Panc1 (cell line): ENCODE data around the gene MAPKAPK3. TPM values are rescaled to one million over a fixed set of nuclear protein-coding genes. Genes with fewer than 3 reads are reported as not detected.

ENCODE experiments used
- ATAC-seq: fragments of 200-7000 bp; cut with Tn5 transposase; 2 replicates; pipeline ENCODE4 v1.9.1; 2020; ENCODE audit warnings: mild to moderate bottlenecking, moderate library complexity
- BruUV-seq: library from RNA; stranded (reverse); fragments of 400-500 nt; replicated peaks from 2 replicates; lab custom pipeline; 2021; lab: Mats Ljungman, UMichigan
- CTCF ChIA-PET: fragments of 300-600 bp; sonication (Branson Sonifier 250); formaldehyde crosslinking; loops from one replicate; lab custom pipeline; 2022; ENCODE audit warnings: antibody characterized with exemption; lab: Charles Lee
- POLR2A ChIA-PET: fragments of 300-600 bp; sonication (Branson Sonifier 250); formaldehyde crosslinking; loops from one replicate; lab custom pipeline; 2022; ENCODE audit warnings: antibody characterized with exemption; lab: Charles Lee
- DNase-seq: peaks from one replicate; pipeline ENCODE4 v3.0.0-alpha.2; 2010; ENCODE audit warnings: low read depth, low spot score
- H3K27ac ChIP-seq: 2 replicates; pipeline ENCODE4 v1.5.1; 2011; ENCODE audit warnings: mild to moderate bottlenecking, low read length, inconsistent platforms
- H3K27me3 ChIP-seq: fragments of 200-500 bp; sonication (Bioruptor generic); 2 replicates; pipeline ENCODE4 v1.6.0; 2014; ENCODE audit warnings: low read length, inconsistent platforms; ENCODE audit not compliant: control insufficient read depth, insufficient read depth
- H3K36me3 ChIP-seq: fragments of 200-500 bp; sonication (Bioruptor generic); 2 replicates; pipeline ENCODE4 v1.5.1; 2014; ENCODE audit warnings: inconsistent platforms, mild to moderate bottlenecking, low read length, moderate library complexity; ENCODE audit not compliant: control insufficient read depth, insufficient read depth
- H3K4me1 ChIP-seq: 2 replicates; pipeline ENCODE4 v1.5.1; 2011; ENCODE audit warnings: inconsistent platforms, mild to moderate bottlenecking, low read length, moderate library complexity; ENCODE audit not compliant: control insufficient read depth, insufficient read depth
- H3K4me3 ChIP-seq, 2 experiments: 2 replicates each; pipeline ENCODE4 v1.5.1; 2011 to 2012; ENCODE audit warnings: low read depth in 2 of 2, low read length in 2 of 2, mild to moderate bottlenecking in 2 of 2, inconsistent platforms in 1 of 2, moderate library complexity in 1 of 2
- H3K9me3 ChIP-seq: fragments of 200-500 bp; sonication (Bioruptor generic); 2 replicates; pipeline ENCODE4 v1.5.1; 2014; ENCODE audit warnings: low read depth, mild to moderate bottlenecking, inconsistent platforms, low read length, moderate library complexity; ENCODE audit not compliant: control insufficient read depth, insufficient read depth
- POLR2AphosphoS5 ChIP-seq: IDR thresholded peaks from 2 replicates; pipeline ENCODE4 v1.6.1; 2012; ENCODE audit warnings: mild to moderate bottlenecking, low read depth, low read length, moderate library complexity
- SIN3A ChIP-seq: IDR thresholded peaks from 2 replicates; pipeline ENCODE4 v1.6.1; 2012; ENCODE audit warnings: low read depth, mild to moderate bottlenecking, low read length, moderate library complexity, borderline replicate concordance; ENCODE audit not compliant: insufficient read depth
- TCF7L2 ChIP-seq: IDR thresholded peaks from 2 replicates; pipeline ENCODE4 v1.6.1; 2011; ENCODE audit warnings: mild to moderate bottlenecking, low read depth, low read length, inconsistent platforms
- in situ Hi-C: cut with HindIII; loops from 2 replicates; pipeline ENCODE4 v1.10.0; 2016; ENCODE audit warnings: low sequenced_read_pairs, low pct_unique_long_range_greater_than_20kb
- intact Hi-C: fragments of 100-400 bp; cut with micrococcal nuclease; formaldehyde crosslinking; loops from one replicate; pipeline ENCODE4 v1.10.0; 2022; ENCODE audit not compliant: unreplicated experiment
- total RNA-seq: library from RNA; stranded (reverse); gene quantifications from one replicate; pipeline ENCODE4 v1.2.1, GENCODE V29; 2021; ENCODE audit not compliant: unreplicated experiment
- TF ChIP-seq, protein P1 (sequence below): fragments of 450-650 bp; IDR thresholded peaks from 2 replicates; pipeline ENCODE4 v1.5.1; 2017; ENCODE audit warnings: mild to moderate bottlenecking
- TF ChIP-seq, protein P2 (sequence below), 2 experiments: IDR thresholded peaks; 2 replicates each; pipeline ENCODE4 v1.6.1; 2011 to 2012; ENCODE audit warnings: low read depth in 2 of 2, control low read depth in 1 of 2, low read length in 1 of 2, mild to moderate bottlenecking in 1 of 2, moderate library complexity in 1 of 2; ENCODE audit not compliant: insufficient read depth in 1 of 2

Gene MAPKAPK3
- total RNA-seq, 1 experiment from 2014 or later, result 14.8 TPM

DNA sequence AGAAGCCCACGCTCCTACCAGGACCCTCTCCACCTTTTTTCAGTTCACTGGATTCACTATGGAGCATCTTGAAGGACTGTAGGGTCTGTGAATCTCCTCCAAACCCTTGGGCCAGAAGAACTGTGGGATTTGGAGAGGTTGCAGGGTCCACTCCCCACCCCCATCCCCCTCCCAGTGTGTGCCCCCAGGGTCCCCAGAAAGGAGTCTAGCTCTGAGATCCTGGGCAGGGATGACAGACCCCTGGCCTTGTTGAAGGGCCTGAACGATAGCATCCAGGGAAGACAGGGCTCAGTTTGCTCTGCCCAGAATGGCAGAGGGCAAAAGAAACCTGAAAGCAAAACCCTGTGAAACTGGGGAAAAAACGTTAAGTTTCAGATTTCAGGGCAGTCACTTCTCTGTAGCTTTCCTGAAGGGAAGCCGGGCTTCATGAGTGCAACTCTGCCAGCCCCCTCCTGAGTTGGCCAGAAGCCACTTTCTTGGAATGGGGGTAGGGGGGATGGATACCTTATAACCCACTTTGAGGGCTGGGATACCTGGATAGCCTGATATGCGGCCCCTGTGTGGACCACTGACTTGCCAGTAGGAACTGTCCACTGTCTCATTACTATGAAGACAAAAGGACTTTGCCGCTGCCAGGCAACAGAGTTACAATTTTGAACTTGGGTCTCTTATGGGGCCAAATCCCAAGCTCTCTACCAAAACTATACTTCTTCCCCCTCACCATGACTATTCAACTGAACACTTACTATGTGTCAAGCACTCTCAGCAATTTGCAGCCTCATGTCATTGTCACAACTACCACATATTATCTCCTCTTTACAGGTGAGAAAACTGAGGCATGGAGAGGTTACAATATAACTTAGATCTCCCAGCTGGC lies 3.7 kb upstream of the MAPKAPK3 start (continued):
- TF ChIP-seq, protein P1, sequence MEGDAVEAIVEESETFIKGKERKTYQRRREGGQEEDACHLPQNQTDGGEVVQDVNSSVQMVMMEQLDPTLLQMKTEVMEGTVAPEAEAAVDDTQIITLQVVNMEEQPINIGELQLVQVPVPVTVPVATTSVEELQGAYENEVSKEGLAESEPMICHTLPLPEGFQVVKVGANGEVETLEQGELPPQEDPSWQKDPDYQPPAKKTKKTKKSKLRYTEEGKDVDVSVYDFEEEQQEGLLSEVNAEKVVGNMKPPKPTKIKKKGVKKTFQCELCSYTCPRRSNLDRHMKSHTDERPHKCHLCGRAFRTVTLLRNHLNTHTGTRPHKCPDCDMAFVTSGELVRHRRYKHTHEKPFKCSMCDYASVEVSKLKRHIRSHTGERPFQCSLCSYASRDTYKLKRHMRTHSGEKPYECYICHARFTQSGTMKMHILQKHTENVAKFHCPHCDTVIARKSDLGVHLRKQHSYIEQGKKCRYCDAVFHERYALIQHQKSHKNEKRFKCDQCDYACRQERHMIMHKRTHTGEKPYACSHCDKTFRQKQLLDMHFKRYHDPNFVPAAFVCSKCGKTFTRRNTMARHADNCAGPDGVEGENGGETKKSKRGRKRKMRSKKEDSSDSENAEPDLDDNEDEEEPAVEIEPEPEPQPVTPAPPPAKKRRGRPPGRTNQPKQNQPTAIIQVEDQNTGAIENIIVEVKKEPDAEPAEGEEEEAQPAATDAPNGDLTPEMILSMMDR, result no peak

DNA sequence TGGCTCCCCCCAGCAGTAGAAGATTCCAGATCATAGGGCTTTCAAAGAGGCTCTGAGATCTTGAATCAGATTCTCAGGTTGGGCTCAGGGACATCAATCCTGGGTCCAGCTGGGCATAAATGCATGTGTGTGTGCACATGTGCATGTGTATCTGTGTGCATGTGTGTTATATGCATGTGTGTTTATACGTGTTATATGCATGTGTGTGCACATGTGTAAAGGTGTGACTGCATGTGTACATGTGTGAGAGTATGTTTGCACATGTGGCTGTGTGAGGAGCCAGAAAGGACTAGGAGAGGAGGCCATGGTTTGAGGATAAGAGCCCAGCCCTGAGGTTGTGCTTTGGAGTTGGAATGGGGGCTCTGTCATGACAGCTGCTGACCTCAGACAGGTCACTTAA lies 1.8 kb upstream of the MAPKAPK3 start:
- POLR2A ChIA-PET, result no interaction called here
- H3K27ac ChIP-seq, result no peak overlapping the region
- H3K27me3 ChIP-seq, result no peaks in the 10 kb centered on the region
- in situ Hi-C loops, result no loop called here
- no peaks in the 10 kb centered on the region for H3K9me3 ChIP-seq
- ATAC-seq, result no peak
- no TSS peak for BruUV-seq
- DNase-seq, result no peak
- no peak overlapping the region for H3K4me3 ChIP-seq
- CTCF ChIA-PET, result no interaction called here
- no peaks in the 10 kb centered on the region for H3K36me3 ChIP-seq
- no peaks in the 10 kb centered on the region; the same call in 1 of the 2 replicates for H3K4me1 ChIP-seq
- TF ChIP-seq TCF7L2 (no peak), POLR2AphosphoS5 (no peak), SIN3A (no peak)
- TF ChIP-seq, protein P2, sequence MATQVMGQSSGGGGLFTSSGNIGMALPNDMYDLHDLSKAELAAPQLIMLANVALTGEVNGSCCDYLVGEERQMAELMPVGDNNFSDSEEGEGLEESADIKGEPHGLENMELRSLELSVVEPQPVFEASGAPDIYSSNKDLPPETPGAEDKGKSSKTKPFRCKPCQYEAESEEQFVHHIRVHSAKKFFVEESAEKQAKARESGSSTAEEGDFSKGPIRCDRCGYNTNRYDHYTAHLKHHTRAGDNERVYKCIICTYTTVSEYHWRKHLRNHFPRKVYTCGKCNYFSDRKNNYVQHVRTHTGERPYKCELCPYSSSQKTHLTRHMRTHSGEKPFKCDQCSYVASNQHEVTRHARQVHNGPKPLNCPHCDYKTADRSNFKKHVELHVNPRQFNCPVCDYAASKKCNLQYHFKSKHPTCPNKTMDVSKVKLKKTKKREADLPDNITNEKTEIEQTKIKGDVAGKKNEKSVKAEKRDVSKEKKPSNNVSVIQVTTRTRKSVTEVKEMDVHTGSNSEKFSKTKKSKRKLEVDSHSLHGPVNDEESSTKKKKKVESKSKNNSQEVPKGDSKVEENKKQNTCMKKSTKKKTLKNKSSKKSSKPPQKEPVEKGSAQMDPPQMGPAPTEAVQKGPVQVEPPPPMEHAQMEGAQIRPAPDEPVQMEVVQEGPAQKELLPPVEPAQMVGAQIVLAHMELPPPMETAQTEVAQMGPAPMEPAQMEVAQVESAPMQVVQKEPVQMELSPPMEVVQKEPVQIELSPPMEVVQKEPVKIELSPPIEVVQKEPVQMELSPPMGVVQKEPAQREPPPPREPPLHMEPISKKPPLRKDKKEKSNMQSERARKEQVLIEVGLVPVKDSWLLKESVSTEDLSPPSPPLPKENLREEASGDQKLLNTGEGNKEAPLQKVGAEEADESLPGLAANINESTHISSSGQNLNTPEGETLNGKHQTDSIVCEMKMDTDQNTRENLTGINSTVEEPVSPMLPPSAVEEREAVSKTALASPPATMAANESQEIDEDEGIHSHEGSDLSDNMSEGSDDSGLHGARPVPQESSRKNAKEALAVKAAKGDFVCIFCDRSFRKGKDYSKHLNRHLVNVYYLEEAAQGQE (IDR thresholded peaks at IDR 0.05; ENCODE audit: insufficient read depth in 1 of 2, low read depth in 2 of 2, low read length in 1 of 2), result no peak
- TF ChIP-seq, protein P1, result no peak
- intact Hi-C loops, result loop anchor here (2.0 to 5.0 kb wide), 2 partner anchors 37 to 96 kb away; no protein-coding TSS in a partner anchor
